Ramos (cell line): ENCODE results near the gene ANKRD27.

ENCODE experiments used
- in situ Hi-C: fragments of 300-500 bp; cut with MboI; formaldehyde crosslinking; loops from one replicate; pipeline ENCODE4 v1.14.3; 2022; ENCODE audit warnings: low sequenced_read_pairs; ENCODE audit not compliant: unreplicated experiment

The ANKRD27 gene

DNA sequence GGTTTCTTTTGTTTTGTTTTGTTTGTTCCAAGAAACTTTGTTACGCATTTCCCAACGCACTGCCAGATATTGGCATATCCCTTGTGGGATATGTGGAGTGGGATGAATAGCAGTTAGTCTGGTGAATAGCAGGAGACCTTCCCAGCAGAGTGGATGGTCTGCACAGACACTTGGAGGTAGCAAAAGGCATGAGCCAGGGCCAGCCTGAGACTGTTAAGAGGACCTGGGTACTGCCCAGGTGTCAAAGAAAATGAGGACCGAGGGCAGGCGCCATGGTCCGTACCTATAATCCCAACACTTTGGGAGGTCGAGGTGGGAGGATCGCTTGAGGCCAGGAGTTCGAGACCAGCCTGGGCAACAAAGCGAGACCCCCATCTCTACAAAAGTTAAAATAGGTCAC lies 107.5 kb downstream of the ANKRD27 start:
- in situ Hi-C loops: no loop called here

DNA sequence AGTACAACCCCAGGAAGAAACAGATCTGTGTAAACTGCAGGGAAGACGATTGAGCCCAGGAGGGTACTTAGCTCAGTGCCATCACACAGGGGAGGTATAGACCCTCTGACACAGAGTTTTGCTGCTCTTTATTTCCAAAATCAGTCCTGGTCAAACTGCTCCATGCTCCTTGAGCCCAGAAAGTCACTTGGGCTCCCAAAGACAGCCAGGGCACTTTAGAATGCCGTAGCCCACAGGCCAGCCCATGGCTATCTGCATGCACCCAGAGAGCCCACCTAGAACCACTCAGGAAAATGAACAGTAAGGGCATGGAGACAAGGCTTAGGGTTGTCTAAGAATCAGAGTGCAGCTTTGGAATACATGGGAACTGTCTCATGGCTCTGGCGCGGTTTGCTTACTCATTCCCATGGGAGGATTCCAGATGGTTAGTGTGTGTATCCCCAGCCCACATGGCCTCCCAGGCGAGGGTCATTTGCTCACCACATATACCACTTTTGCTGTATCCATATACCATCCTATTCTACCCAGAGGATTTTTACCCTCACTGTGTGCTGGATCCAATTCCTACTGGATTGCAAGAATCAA lies 108.6 kb downstream of the ANKRD27 start:
- in situ Hi-C loops: no loop called here

DNA sequence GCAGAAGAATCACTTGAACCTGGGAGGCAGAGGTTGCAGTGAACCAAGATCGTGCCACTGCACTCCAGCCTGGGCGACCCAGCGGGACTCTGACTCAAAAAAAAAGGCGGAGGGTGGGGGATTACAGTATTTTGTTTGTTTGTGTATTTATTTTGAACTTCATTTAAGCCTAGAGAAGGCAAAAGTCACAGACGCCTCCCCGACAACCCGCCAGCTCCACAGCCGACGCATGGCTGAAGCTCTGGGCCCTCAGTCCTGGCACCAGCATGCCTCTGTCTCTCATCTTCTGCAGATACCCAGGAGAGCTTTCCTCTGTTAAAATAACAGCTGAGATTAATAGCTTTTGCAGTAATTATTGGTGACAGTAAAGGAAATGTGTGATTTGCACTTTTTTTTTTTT lies 111.2 kb downstream of the ANKRD27 start:
- in situ Hi-C loops: no loop called here

DNA sequence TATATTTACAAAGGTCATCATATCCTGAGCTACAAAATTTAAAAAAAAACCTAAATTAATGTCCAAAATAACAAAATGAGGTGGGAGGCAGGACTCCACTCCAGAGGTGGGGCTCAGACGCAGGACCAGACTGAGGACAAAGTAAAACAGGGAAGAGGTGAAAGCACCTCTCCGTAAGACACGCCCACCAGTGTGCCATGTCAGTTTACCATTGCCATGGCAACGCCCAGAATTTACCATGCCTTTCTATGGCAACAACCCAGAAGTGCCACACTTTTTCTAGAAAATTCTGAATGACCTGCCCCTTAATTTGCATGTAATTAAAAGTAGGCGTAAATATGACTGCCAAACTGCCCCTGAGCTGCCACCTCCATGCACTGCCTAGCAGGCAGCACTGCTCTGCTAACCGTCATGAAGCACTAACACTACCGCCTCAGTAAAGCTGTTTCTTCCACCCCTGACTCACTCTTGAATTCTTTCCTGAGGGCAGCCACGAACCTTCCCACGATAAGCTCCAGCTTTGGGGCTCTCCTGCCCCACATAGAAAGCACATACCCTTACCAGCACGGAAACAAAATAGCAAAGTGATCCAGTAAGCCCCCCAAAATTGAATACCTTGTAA lies 116.3 kb downstream of the ANKRD27 start:
- in situ Hi-C loops: no loop called here

DNA sequence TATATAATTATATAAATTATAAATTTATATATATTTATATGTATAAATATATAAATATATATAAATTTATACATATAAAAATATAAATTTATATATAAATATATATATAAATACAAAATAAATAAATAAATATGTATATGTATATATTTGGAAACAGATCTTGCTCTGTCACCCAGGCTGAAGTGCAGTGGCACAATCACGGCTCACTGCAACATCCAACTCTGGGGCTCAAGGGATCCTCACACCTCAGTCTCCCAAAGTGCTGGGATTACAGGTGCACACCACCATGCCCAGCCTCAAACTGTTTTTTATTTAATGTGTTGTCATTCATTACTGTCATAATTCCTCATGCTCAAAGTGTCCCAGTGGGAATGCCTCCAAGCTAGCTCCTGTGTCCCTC lies 119.2 kb downstream of the ANKRD27 start:
- in situ Hi-C loops: no loop called here

DNA sequence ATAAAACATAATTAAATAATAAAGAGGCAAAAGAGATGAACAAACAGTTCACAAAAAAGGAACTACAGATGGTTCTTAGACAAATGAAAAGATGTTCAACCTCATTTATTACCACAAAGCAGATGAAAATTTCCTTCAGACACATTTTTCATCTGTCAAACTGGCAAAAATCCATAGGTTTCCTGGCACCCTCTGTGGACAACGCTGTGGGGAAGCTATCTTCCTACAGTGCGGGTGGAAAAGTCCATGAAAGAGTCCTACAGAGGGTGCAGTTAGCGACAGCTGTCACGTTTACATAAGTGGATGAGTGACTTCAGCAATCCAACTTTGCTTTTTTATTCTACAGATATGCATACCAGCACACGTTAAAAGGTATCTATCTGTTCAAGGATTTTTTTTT lies 124.3 kb downstream of the ANKRD27 start:
- in situ Hi-C loops: no loop called here
